Activated naive CD4-positive, alpha-beta T cell treated with anti-CD3 and anti-CD28 coated beads, Interleukin-2, amount 50 U/mL, for 16 hours (primary cell): ENCODE data around the gene PLOD2.

Experiments used
- DNase-seq: peaks from one replicate; pipeline ENCODE4 v3.0.0-alpha.2; 2020

The PLOD2 gene

GRCh38 chr3:146033950-146034349, 127.0 kb downstream of the PLOD2 start:
- no peak for DNase-seq

- no peak for DNase-seq
Observed at GRCh38 chr3:146026547-146026946, 134.4 kb downstream of the PLOD2 start.

- no peak for DNase-seq
Observed at GRCh38 chr3:146024260-146024659, 136.7 kb downstream of the PLOD2 start.

- no peak for DNase-seq
Observed at GRCh38 chr3:146020969-146021368, 140.0 kb downstream of the PLOD2 start.

- DNase-seq, result no peak
Observed at GRCh38 chr3:146019508-146019907, 141.5 kb downstream of the PLOD2 start.
